GM23338 (cell line): ENCODE measurements around the gene GALE. TPM values are rescaled to one million over a fixed set of nuclear protein-coding genes. Genes with fewer than 3 reads are reported as not detected.
"Not testable (repeated sequence)": the region's sequence is repeated elsewhere in the genome, so short reads cannot be mapped to it uniquely, and the experiment has no call there.

ENCODE experiments used
- ATAC-seq: fragments of 200-7000 bp; cut with Tn5 transposase; 3 replicates; pipeline ENCODE4 v1.9.1; 2020
- DNase-seq: peaks from one replicate; pipeline ENCODE4 v3.0.0-alpha.2; 2015; ENCODE audit warnings: low spot score
- H2AFZ ChIP-seq: fragments of 200-600 bp; sonication (generic); 2 replicates; pipeline ENCODE4 v1.8.0; 2016; ENCODE audit warnings: antibody characterized with exemption, mild to moderate bottlenecking, moderate library complexity
- H3F3A ChIP-seq: fragments of 200-600 bp; sonication (generic); replicated peaks from 2 replicates; pipeline ENCODE4 v1.8.0; 2017; ENCODE audit warnings: antibody characterized with exemption, mixed run types, low read depth
- H3K27ac ChIP-seq: fragments of 200-600 bp; sonication (generic); 2 replicates; pipeline ENCODE4 v1.6.1; 2016; ENCODE audit warnings: low read depth
- H3K27me3 ChIP-seq: fragments of 200-600 bp; sonication (generic); 2 replicates; pipeline ENCODE4 v1.8.0; 2016; ENCODE audit warnings: mild to moderate bottlenecking, mixed run types, moderate library complexity; ENCODE audit not compliant: insufficient read depth
- H3K36me3 ChIP-seq: fragments of 200-600 bp; sonication (generic); 2 replicates; pipeline ENCODE4 v1.8.0; 2016; ENCODE audit warnings: mild to moderate bottlenecking; ENCODE audit not compliant: insufficient read depth
- H3K4me1 ChIP-seq: fragments of 200-600 bp; sonication (generic); 2 replicates; pipeline ENCODE4 v1.8.0; 2016; ENCODE audit warnings: mild to moderate bottlenecking, moderate library complexity; ENCODE audit not compliant: insufficient read depth
- H3K4me2 ChIP-seq: fragments of 200-600 bp; sonication (generic); 2 replicates; pipeline ENCODE4 v1.7.1; 2017; ENCODE audit warnings: mixed run types
- H3K4me3 ChIP-seq: fragments of 200-600 bp; sonication (generic); 2 replicates; pipeline ENCODE4 v1.6.1; 2016; ENCODE audit warnings: mixed run types
- H3K79me2 ChIP-seq: fragments of 200-600 bp; sonication (generic); replicated peaks from 2 replicates; pipeline ENCODE4 v1.8.0; 2017; ENCODE audit warnings: mild to moderate bottlenecking; ENCODE audit not compliant: insufficient read depth
- H3K9me2 ChIP-seq: fragments of 200-600 bp; sonication (generic); 2 replicates; pipeline ENCODE4 v1.8.0; 2017; ENCODE audit not compliant: insufficient read depth
- H4K20me1 ChIP-seq: fragments of 200-600 bp; sonication (generic); replicated peaks from 2 replicates; pipeline ENCODE4 v1.8.0; 2017; ENCODE audit warnings: mild to moderate bottlenecking; ENCODE audit not compliant: insufficient read depth
- H3K27ac Mint-ChIP-seq: 2 replicates; pipeline ENCODE4 v1.8.0; 2020; ENCODE audit warnings: inconsistent platforms, mild to moderate bottlenecking, moderate library complexity, mixed read lengths
- H3K27me3 Mint-ChIP-seq: 3 replicates; pipeline ENCODE4 v1.8.0; 2022; ENCODE audit warnings: low read depth, mild to moderate bottlenecking, moderate library complexity, mixed read lengths, inconsistent platforms; ENCODE audit not compliant: insufficient read depth, poor library complexity
- H3K36me3 Mint-ChIP-seq: 3 replicates; pipeline ENCODE4 v1.8.0; 2021; ENCODE audit warnings: low read depth, mild to moderate bottlenecking, inconsistent platforms, moderate library complexity, mixed read lengths
- H3K4me1 Mint-ChIP-seq: 3 replicates; pipeline ENCODE4 v1.8.0; 2020; ENCODE audit warnings: mild to moderate bottlenecking, inconsistent platforms, mixed read lengths
- H3K4me3 Mint-ChIP-seq: 3 replicates; pipeline ENCODE4 v1.8.0; 2021; ENCODE audit warnings: moderate library complexity, mild to moderate bottlenecking, inconsistent platforms, mixed read lengths
- H3K9me3 Mint-ChIP-seq: 3 replicates; pipeline ENCODE4 v1.8.0; 2020; ENCODE audit warnings: moderate library complexity, mild to moderate bottlenecking, inconsistent platforms, mixed read lengths
- ETS1 ChIP-seq: IDR thresholded peaks from 2 replicates; pipeline ENCODE4 v1.6.1; 2016; ENCODE audit warnings: antibody characterized with exemption
- NANOG ChIP-seq: IDR thresholded peaks from 2 replicates; pipeline ENCODE4 v1.6.1; 2016; ENCODE audit warnings: antibody characterized with exemption, borderline replicate concordance
- polyA plus RNA-seq: library from polyadenylated mRNA; unstranded; fragments of >200 nt; fragmentation: Nextera tagmentation; extraction: Ambion mirVana; gene quantifications from 2 replicates; pipeline ENCODE4 v1.2.1, GENCODE V29; 2016
- total RNA-seq: library from RNA; depleted of rRNA; stranded (reverse); fragments of >200 nt; shearing (Covaris generic); gene quantifications from 2 replicates; pipeline ENCODE4 v1.2.3, GENCODE V29; 2014

GALE gene
- total and polyA plus RNA-seq, 2 experiments from 2014 or later: 28.1 to 31.7 TPM

GRCh38 chr1:23836037-23836436 is 35.5 kb upstream of the GALE start:
- no peaks in the 10 kb centered on the region for H3K9me2 ChIP-seq
- no peak for ATAC-seq
- peaks cover 10% of the 10 kb centered on the region; the same call in 1 of the 2 replicates for H3K27me3 ChIP-seq
- H3K36me3 Mint-ChIP-seq: no peaks in the 10 kb centered on the region
- no peak overlapping the region for H3K4me3 Mint-ChIP-seq
- peaks cover 8% of the 10 kb centered on the region for H3K4me1 Mint-ChIP-seq
- H3F3A ChIP-seq: no peaks in the 10 kb centered on the region
- no peak for DNase-seq
- H3K4me3 ChIP-seq: no peak overlapping the region
- no peak overlapping the region for H2AFZ ChIP-seq
- H3K79me2 ChIP-seq: no peaks in the 10 kb centered on the region
- no peak for TF ChIP-seq ETS1
- no peak overlapping the region for H3K27ac Mint-ChIP-seq
- no peaks in the 10 kb centered on the region; the same call in 1 of the 2 replicates for H3K4me1 ChIP-seq
- H4K20me1 ChIP-seq: no peaks in the 10 kb centered on the region
- H3K4me2 ChIP-seq: no peak overlapping the region
- peaks cover 10% of the 10 kb centered on the region for H3K27me3 Mint-ChIP-seq
- no peaks in the 10 kb centered on the region for H3K36me3 ChIP-seq
- H3K27ac ChIP-seq: no peak overlapping the region
- H3K9me3 Mint-ChIP-seq: no peaks in the 10 kb centered on the region

- H3K36me3 ChIP-seq, H3K4me3 ChIP-seq, H3K27ac Mint-ChIP-seq, H3K36me3 Mint-ChIP-seq, H3K27ac ChIP-seq, DNase-seq, H3K4me3 Mint-ChIP-seq, H3K9me2 ChIP-seq, H3K4me1 Mint-ChIP-seq, H3K4me2 ChIP-seq, H3K4me1 ChIP-seq, H3F3A ChIP-seq, H4K20me1 ChIP-seq, H3K79me2 ChIP-seq, ATAC-seq, H3K9me3 Mint-ChIP-seq, H3K27me3 Mint-ChIP-seq: not testable (repeated sequence)
- Histone ChIP-seq H3K27me3 (peaks cover 10% of the 10 kb centered on the region; the same call in 1 of the 2 replicates), H2AFZ (0 out of 2 replicates have a peak overlapping the region, but pooled peaks have one; percentile 38)
These were observed 33.6 kb upstream of the GALE start for GRCh38 chr1:23834156-23834555.

- H3K9me3 Mint-ChIP-seq: no peaks in the 10 kb centered on the region
- H3K4me3 Mint-ChIP-seq: no peak overlapping the region
These were observed 27.2 kb upstream of the GALE start for GRCh38 chr1:23827717-23828116.

GRCh38 chr1:23826590-23826989 is 26.0 kb upstream of the GALE start:
- not testable (repeated sequence) for H3K36me3 Mint-ChIP-seq, H3K4me3 Mint-ChIP-seq, H3K9me3 Mint-ChIP-seq, H3K4me1 Mint-ChIP-seq, ATAC-seq, DNase-seq, H4K20me1 ChIP-seq, H2AFZ ChIP-seq, H3K9me2 ChIP-seq, H3K79me2 ChIP-seq, H3K27me3 ChIP-seq, H3K4me2 ChIP-seq, H3K27ac ChIP-seq, H3F3A ChIP-seq, H3K27ac Mint-ChIP-seq, H3K4me1 ChIP-seq, H3K36me3 ChIP-seq, H3K4me3 ChIP-seq
- H3K27me3 Mint-ChIP-seq: peaks cover 14% of the 10 kb centered on the region

More at GRCh38 chr1:23827717-23828116, 27.2 kb upstream of the GALE start:
- H3F3A ChIP-seq: 0 out of 2 replicates have a peak, but pooled peaks cover 6% of the 10 kb centered on the region
- no peak overlapping the region for H2AFZ ChIP-seq
- no peaks in the 10 kb centered on the region; the same call in 1 of the 2 replicates for H3K79me2 ChIP-seq
- no peak overlapping the region for H3K4me2 ChIP-seq
- no peaks in the 10 kb centered on the region for H3K27me3 ChIP-seq
- Mint-ChIP-seq H3K36me3 (no peaks in the 10 kb centered on the region), H3K27me3 (peaks cover 14% of the 10 kb centered on the region), H3K27ac (no peak overlapping the region), H3K4me1 (peaks cover 3% of the 10 kb centered on the region; the same call in 2 of the 3 replicates)
- H3K27ac ChIP-seq: no peak overlapping the region
- H3K36me3 ChIP-seq: no peaks in the 10 kb centered on the region
- peaks cover 7% of the 10 kb centered on the region for H3K4me1 ChIP-seq
- no peaks in the 10 kb centered on the region for H4K20me1 ChIP-seq
- no peaks in the 10 kb centered on the region for H3K9me2 ChIP-seq
- TF ChIP-seq NANOG: no peak
- no peak for TF ChIP-seq ETS1
- H3K4me3 ChIP-seq: no peak overlapping the region
- DNase-seq: no peak
- ATAC-seq: no peak
